Bronchial epithelial cell (primary cell): Measurements from ENCODE around the gene RAB23. TPM values are rescaled to one million over a fixed set of nuclear protein-coding genes. Genes with fewer than 3 reads are reported as not detected.

Experiments used
- DNase-seq: peaks from one replicate; pipeline ENCODE4 v3.0.0-alpha.2; 2010; ENCODE audit warnings: low read depth
- FAIRE-seq: peaks from 2 replicates; lab custom pipeline; 2011; peaks lifted over from hg19 to GRCh38; lab: Jason Lieb, UNC
- H3K27me3 ChIP-seq: 2 replicates; pipeline ENCODE4 v1.5.1; 2011; ENCODE audit warnings: low read length; ENCODE audit not compliant: control insufficient read depth, insufficient read depth
- H3K36me3 ChIP-seq: 2 replicates; pipeline ENCODE4 v1.5.1; 2011; ENCODE audit warnings: low read length; ENCODE audit not compliant: control insufficient read depth, insufficient read depth
- H3K4me3 ChIP-seq: 2 replicates; pipeline ENCODE4 v1.5.1; 2011; ENCODE audit warnings: mild to moderate bottlenecking, low read depth, low read length, control low read depth
- CTCF ChIP-seq: IDR thresholded peaks from 2 replicates; pipeline ENCODE4 v1.5.1; 2011; ENCODE audit warnings: mild to moderate bottlenecking, moderate library complexity, low read length, control low read depth, inconsistent platforms; ENCODE audit not compliant: insufficient read depth, severe bottlenecking
- total RNA-seq: library from RNA; depleted of rRNA; stranded (reverse); fragments of >200 nt; gene quantifications from 2 replicates; pipeline ENCODE4 v1.2.1, GENCODE V29; 2014

RAB23 gene
- 26.1 and 27.7 TPM in 2 replicates for total RNA-seq

- FAIRE-seq = no peak
- peak within 1 kb of the TSS; percentile 72 for H3K4me3 ChIP-seq
- peak; percentile 64 for DNase-seq
- no peaks in the 10 kb centered on the region for H3K27me3 ChIP-seq
- H3K36me3 ChIP-seq = no peaks in the 10 kb centered on the region
- TF ChIP-seq CTCF = no peak
These were observed at the start of gene RAB23 for GRCh38 chr6:57221936-57222742. Gene RAB23 (minus strand): TSS chr6:57222307. CDS start chr6:57210380, 11,927 bp downstream.

GRCh38 chr6:57268294-57268640, 46.2 kb upstream of the RAB23 start:
- no peak for TF ChIP-seq CTCF

GRCh38 chr6:57267586-57268293, 45.6 kb upstream of the RAB23 start:
- no peaks in the 10 kb centered on the region for H3K27me3 ChIP-seq
- no peaks in the 10 kb centered on the region for H3K36me3 ChIP-seq
- DNase-seq (peak; percentile 97), FAIRE-seq (no peak)
- peak; percentile 28 for TF ChIP-seq CTCF
- H3K4me3 ChIP-seq = no peak overlapping the region

More at GRCh38 chr6:57268294-57268640, 46.2 kb upstream of the RAB23 start:
- no peak for DNase-seq
- Histone ChIP-seq H3K4me3 (no peak overlapping the region), H3K36me3 (no peaks in the 10 kb centered on the region), H3K27me3 (no peaks in the 10 kb centered on the region)
- FAIRE-seq = no peak

- H3K4me3 ChIP-seq = no peak overlapping the region
- DNase-seq = peak; percentile 40
- no peaks in the 10 kb centered on the region for H3K27me3 ChIP-seq
- TF ChIP-seq CTCF = no peak
- no peak for FAIRE-seq
- no peaks in the 10 kb centered on the region for H3K36me3 ChIP-seq
These were observed 43.7 kb upstream of the RAB23 start for GRCh38 chr6:57265755-57266221.

- DNase-seq = peak; percentile 29
- no peak for TF ChIP-seq CTCF
- Histone ChIP-seq H3K36me3 (no peaks in the 10 kb centered on the region), H3K27me3 (no peaks in the 10 kb centered on the region), H3K4me3 (no peak overlapping the region)
- FAIRE-seq = no peak
These were observed 41.6 kb upstream of the RAB23 start for GRCh38 chr6:57263739-57264138.
